Endothelial cell of umbilical vein (primary cell): ENCODE data around the gene GUCD1. TPM values are rescaled to one million over a fixed set of nuclear protein-coding genes. Genes with fewer than 3 reads are reported as not detected.

Experiments
- BruUV-seq: library from RNA; stranded (reverse); fragments of 400-500 nt; replicated peaks from 2 replicates; lab custom pipeline; 2021; lab: Mats Ljungman, UMichigan
- CTCF ChIA-PET: fragments of 300-600, 350-600 bp; sonication (Branson Sonifier 250); formaldehyde crosslinking; loops from one replicate; lab custom pipeline; 2021; ENCODE audit warnings: antibody characterized with exemption, inconsistent platforms; lab: Charles Lee
- POLR2A ChIA-PET: fragments of 300-600, 350-600 bp; sonication (Branson Sonifier 250); formaldehyde crosslinking; loops from one replicate; lab custom pipeline; 2021; ENCODE audit warnings: antibody characterized with exemption, inconsistent platforms; lab: Charles Lee
- DNase-seq: peaks from one replicate; pipeline ENCODE4 v3.0.0-alpha.2; 2011; ENCODE audit warnings: low read depth, low spot score
- FAIRE-seq: peaks from 2 replicates; lab custom pipeline; 2011; peaks lifted over from hg19 to GRCh38; lab: Jason Lieb, UNC
- H2AFZ ChIP-seq: 2 replicates; pipeline ENCODE4 v1.6.0; 2012; ENCODE audit warnings: low read depth, low read length, control low read depth, inconsistent platforms
- H3K27ac ChIP-seq: 2 replicates; pipeline ENCODE4 v1.5.1; 2011; ENCODE audit warnings: low read depth, mild to moderate bottlenecking, control low read depth, low read length, moderate library complexity; ENCODE audit not compliant: insufficient read depth
- H3K27me3 ChIP-seq, 2 experiments: 2 replicates each; pipeline versions ENCODE4 v1.6.0 to v1.6.1; 2011; ENCODE audit warnings: low read length in 2 of 2, mixed read lengths in 1 of 2; ENCODE audit not compliant: control insufficient read depth in 2 of 2, insufficient read depth in 2 of 2
- H3K36me3 ChIP-seq, 2 experiments: 2 replicates in 1 of 2; 3 replicates in 1 of 2; pipeline ENCODE4 v1.5.1; 2011; ENCODE audit warnings: low read length in 2 of 2, mild to moderate bottlenecking in 1 of 2, moderate library complexity in 1 of 2; ENCODE audit not compliant: control insufficient read depth in 2 of 2, insufficient read depth in 2 of 2; ENCODE audit errors: extremely low read depth in 1 of 2
- H3K4me1 ChIP-seq: 3 replicates; pipeline ENCODE4 v1.5.1; 2011; ENCODE audit warnings: mild to moderate bottlenecking, low read length; ENCODE audit not compliant: control insufficient read depth, insufficient read depth; ENCODE audit errors: extremely low read depth
- H3K4me2 ChIP-seq: 2 replicates; pipeline ENCODE4 v1.6.1; 2011; ENCODE audit warnings: low read length, control low read depth, mixed read lengths; ENCODE audit not compliant: insufficient read depth
- H3K4me3 ChIP-seq, 3 experiments: fragments of 200-600 bp in 1 of 3; sonication (generic), shearing (Covaris generic) in 1 of 3; replicated peaks in 1 of 3; 2 replicates each; pipeline ENCODE4 v1.5.1; 2011 to 2016; ENCODE audit warnings: control low read depth in 3 of 3, low read length in 3 of 3, mild to moderate bottlenecking in 2 of 3, inconsistent platforms in 1 of 3, low read depth in 1 of 3, moderate library complexity in 1 of 3; ENCODE audit not compliant: insufficient read depth in 1 of 3
- H3K79me2 ChIP-seq: 2 replicates; pipeline ENCODE4 v1.6.0; 2012; ENCODE audit warnings: low read length, inconsistent platforms; ENCODE audit not compliant: control insufficient read depth, insufficient read depth
- H3K9ac ChIP-seq: replicated peaks from 2 replicates; pipeline ENCODE3; 2011; ENCODE audit warnings: low read length, control low read depth; ENCODE audit not compliant: insufficient read depth; ENCODE audit errors: extremely low read depth
- H3K9me1 ChIP-seq: replicated peaks from 3 replicates; pipeline ENCODE4 v1.6.0; 2011; ENCODE audit warnings: mild to moderate bottlenecking, low read length; ENCODE audit not compliant: control insufficient read depth, insufficient read depth; ENCODE audit errors: extremely low read depth
- H3K9me3 ChIP-seq: replicated peaks from 2 replicates; pipeline ENCODE4 v1.5.1; 2012; ENCODE audit warnings: low read length, inconsistent platforms; ENCODE audit not compliant: control insufficient read depth, insufficient read depth
- H4K20me1 ChIP-seq: replicated peaks from 2 replicates; pipeline ENCODE3; 2011; ENCODE audit warnings: mild to moderate bottlenecking, low read length; ENCODE audit not compliant: control insufficient read depth, insufficient read depth; ENCODE audit errors: extremely low read depth
- CTCF ChIP-seq, 2 donors: IDR thresholded peaks; 1 replicate in 1 of 2; 2 replicates in 1 of 2; pipeline ENCODE4 v1.5.1; 2011; ENCODE audit warnings: low read length in 2 of 2, mild to moderate bottlenecking in 2 of 2, moderate library complexity in 2 of 2, control low read depth in 1 of 2, inconsistent platforms in 1 of 2, low read depth in 1 of 2; ENCODE audit not compliant: insufficient read depth in 1 of 2; ENCODE audit errors: extremely low read depth in 1 of 2
- EZH2 ChIP-seq: IDR thresholded peaks from 2 replicates; pipeline ENCODE4 v1.6.1; 2012; ENCODE audit warnings: borderline replicate concordance, low read depth, mild to moderate bottlenecking, moderate library complexity, low read length, inconsistent platforms; ENCODE audit not compliant: severe bottlenecking
- FOS ChIP-seq: IDR thresholded peaks from 2 replicates; pipeline ENCODE4 v1.6.1; 2011; ENCODE audit warnings: mild to moderate bottlenecking, low read length, moderate library complexity, borderline replicate concordance; ENCODE audit not compliant: insufficient read depth
- JUN ChIP-seq: IDR thresholded peaks from 2 replicates; pipeline ENCODE4 v1.6.1; 2011; ENCODE audit warnings: borderline replicate concordance, low read depth; ENCODE audit not compliant: insufficient read length, insufficient read depth
- POLR2A ChIP-seq: IDR thresholded peaks from 2 replicates; pipeline ENCODE4 v1.6.1; 2012; ENCODE audit warnings: low read depth, mild to moderate bottlenecking, control low read depth, low read length
- POLR2AphosphoS5 ChIP-seq: IDR thresholded peaks from 2 replicates; pipeline ENCODE4 v1.6.1; 2012; ENCODE audit warnings: low read depth, mild to moderate bottlenecking, control low read depth, low read length, moderate library complexity; ENCODE audit not compliant: insufficient read depth
- dilution Hi-C: fragments of 300-500 bp; cut with MboI; formaldehyde crosslinking; loops from one replicate; pipeline ENCODE4 v1.15.0; 2019; ENCODE audit warnings: low sequenced_read_pairs; ENCODE audit not compliant: extremely low pct_ligation_motif_present
- intact Hi-C: fragments of 100-400 bp; cut with micrococcal nuclease; formaldehyde crosslinking; loops from one replicate; pipeline ENCODE4 v1.10.0; 2022
- polyA plus RNA-seq, 4 experiments: library from polyadenylated mRNA; depleted of rRNA in 3 of 4; stranded (reverse) in 3 of 4; unstranded in 1 of 4; fragments of >200 nt; gene quantifications; 2 replicates each; pipeline versions ENCODE4 v1.2.1 to v1.2.3, GENCODE V29; 2011 to 2012; ENCODE audit warnings: missing spikeins in 1 of 4
- total RNA-seq: library from RNA; stranded (reverse); gene quantifications from 2 replicates; pipeline ENCODE4 v1.2.3, GENCODE V29; 2021
- TF ChIP-seq, protein P1 (sequence below): IDR thresholded peaks from 2 replicates; pipeline ENCODE4 v1.6.1; 2011; ENCODE audit not compliant: insufficient read depth, insufficient read length

The GUCD1 gene
- total and polyA plus RNA-seq, 2 donors (not counting 3 experiments of a cell fraction or from before 2014, with no cell fraction given) = 116 to 138 TPM

DNA sequence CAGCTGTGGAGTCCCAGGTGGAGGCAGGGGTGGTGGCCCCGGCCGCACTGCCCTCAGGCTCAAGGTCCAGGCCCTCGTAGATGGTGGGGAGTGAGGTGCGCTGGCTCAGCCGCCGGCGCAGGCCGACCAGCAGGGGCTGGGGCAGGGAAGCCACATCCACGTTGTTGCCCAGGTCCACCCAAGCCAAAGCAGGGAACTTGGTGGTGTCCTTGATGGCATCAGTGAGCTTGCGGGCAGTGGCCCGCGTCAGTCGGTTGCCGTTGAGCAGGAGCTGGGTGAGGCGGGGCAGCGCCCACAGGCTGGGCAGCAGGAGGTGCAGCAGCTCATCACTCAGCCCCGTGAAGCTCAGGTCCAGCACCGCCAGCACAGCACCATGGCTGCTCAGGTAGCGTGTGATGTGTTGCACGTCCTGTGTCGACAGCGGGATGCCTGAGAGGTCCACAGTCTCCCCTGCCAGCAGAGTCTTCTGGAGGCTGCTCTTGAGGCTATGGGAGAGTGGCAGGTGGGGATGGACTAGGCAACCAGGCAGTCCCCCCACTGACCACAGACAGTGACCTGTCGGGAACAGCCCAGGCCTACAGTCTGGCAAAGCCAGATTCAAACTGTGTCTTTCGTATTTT lies 31.1 kb upstream of the GUCD1 start:
- Histone ChIP-seq H3K9ac (no peak overlapping the region), H3K9me1 (no peaks in the 10 kb centered on the region), H3K4me3 (no peak overlapping the region), H3K9me3 (no peaks in the 10 kb centered on the region), H3K27me3 (no peaks in the 10 kb centered on the region), H3K36me3 (peaks cover 0 to 3% of the 10 kb centered on the region in 2 experiments), H3K4me1 (no peaks in the 10 kb centered on the region), H2AFZ (no peak overlapping the region), H3K4me2 (no peak overlapping the region), H3K27ac (no peak overlapping the region), H4K20me1 (no peaks in the 10 kb centered on the region), H3K79me2 (no peaks in the 10 kb centered on the region)
- DNase-seq = no peak
- dilution Hi-C loops (no loop called here), intact Hi-C loops (no loop called here)
- POLR2A ChIA-PET = no interaction called here
- BruUV-seq = no TSS peak
- FAIRE-seq = no peak
- CTCF ChIA-PET = no interaction called here
- TF ChIP-seq, protein P1, sequence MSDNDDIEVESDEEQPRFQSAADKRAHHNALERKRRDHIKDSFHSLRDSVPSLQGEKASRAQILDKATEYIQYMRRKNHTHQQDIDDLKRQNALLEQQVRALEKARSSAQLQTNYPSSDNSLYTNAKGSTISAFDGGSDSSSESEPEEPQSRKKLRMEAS = no peak
- no peak for TF ChIP-seq FOS
- TF ChIP-seq CTCF (IDR thresholded peaks at IDR 0.05; ENCODE audit: extremely low read depth in 1 of 2, insufficient read depth in 1 of 2, low read depth in 1 of 2, low read length in 2 of 2) = no peak
- TF ChIP-seq JUN = no peak
- TF ChIP-seq POLR2AphosphoS5 = no peak
- no peak for TF ChIP-seq POLR2A
- TF ChIP-seq EZH2 = no peak
